Dermis lymphatic vessel endothelial cell (primary cell): Measurements from ENCODE around the gene LPAR6. TPM values are rescaled to one million over a fixed set of nuclear protein-coding genes. Genes with fewer than 3 reads are reported as not detected.

ENCODE experiments used
- total RNA-seq: library from RNA; depleted of rRNA; stranded (reverse); fragments of >200 nt; gene quantifications from 2 replicates; pipeline ENCODE4 v1.2.1, GENCODE V29; 2014

LPAR6 gene
- total RNA-seq: 29.7 and 33.6 TPM in 2 replicates

DNA sequence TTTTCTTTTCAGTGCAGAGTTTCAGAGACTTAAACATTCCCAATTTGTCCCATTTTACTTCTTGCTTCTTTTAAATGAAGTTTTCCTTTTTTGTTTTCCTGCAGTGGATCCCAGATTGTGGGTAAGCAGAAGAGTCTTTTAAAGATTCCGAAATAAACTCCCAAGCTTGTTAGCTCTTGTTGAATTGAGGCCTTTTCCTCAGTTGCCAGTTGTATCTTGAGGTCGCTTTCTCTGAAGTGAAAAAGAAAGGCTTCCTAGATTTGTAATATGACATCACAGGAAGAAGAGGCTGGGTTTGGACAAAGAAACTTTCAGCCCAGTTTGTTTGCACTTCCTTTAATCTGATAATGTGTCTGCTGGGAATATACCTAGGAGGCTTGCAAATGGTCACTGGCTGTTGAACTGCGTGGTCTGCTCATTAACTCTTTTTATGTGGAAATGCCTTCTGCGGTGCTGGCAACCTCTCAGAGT is at the start of gene LPAR6:
Gene LPAR6, minus strand, starts transcription at position 233 of the 471 bp plus-strand sequence. CDS start 690 bp downstream, outside the sequence.

Other genes starting within 250 kb of the LPAR6 start
- gene ITM2B, start 179.9 kb downstream of the LPAR6 start, total RNA-seq: 361 and 595 TPM in 2 replicates
- 34.8 and 37.4 TPM in 2 replicates for gene RB1, start 109.4 kb downstream of the LPAR6 start, total RNA-seq
- 25.8 and 26.0 TPM in 2 replicates for gene RCBTB2, start 120.0 kb upstream of the LPAR6 start, total RNA-seq
- not detected in 2 replicates for gene CYSLTR2, start 240.8 kb upstream of the LPAR6 start, total RNA-seq